Activated B cell treated with CpG ODN at 0.5 μM for 24 hours (primary cell): Measurements from ENCODE around the gene TPM1. TPM values are rescaled to one million over a fixed set of nuclear protein-coding genes. Genes with fewer than 3 reads are reported as not detected.

Experiments
- ATAC-seq: fragments of 200-7000 bp; cut with Tn5 transposase; one replicate; pipeline ENCODE4 v1.10.0; 2021; ENCODE audit warnings: low read depth, mild to moderate bottlenecking, moderate library complexity
- CTCF ChIA-PET: fragments of 350-600 bp; sonication (Branson Sonifier 250); formaldehyde crosslinking; loops from one replicate; lab custom pipeline; 2021; ENCODE audit warnings: antibody characterized with exemption; lab: Charles Lee
- POLR2A ChIA-PET: fragments of 350-600 bp; sonication (Branson Sonifier 250); formaldehyde crosslinking; loops from one replicate; lab custom pipeline; 2021; ENCODE audit warnings: antibody characterized with exemption; lab: Charles Lee
- DNase-seq: peaks from one replicate; pipeline ENCODE4 v3.0.0; 2022
- H3K27ac Mint-ChIP-seq: one replicate; pipeline ENCODE4 v1.8.0; 2020; ENCODE audit warnings: mixed read lengths
- H3K27me3 Mint-ChIP-seq: one replicate; pipeline ENCODE4 v1.8.0; 2021; ENCODE audit warnings: mixed read lengths
- H3K36me3 Mint-ChIP-seq: one replicate; pipeline ENCODE4 v1.8.0; 2021; ENCODE audit warnings: low read depth, mixed read lengths
- H3K4me1 Mint-ChIP-seq: one replicate; pipeline ENCODE4 v1.8.0; 2021; ENCODE audit warnings: mixed read lengths
- H3K4me3 Mint-ChIP-seq: one replicate; pipeline ENCODE4 v1.8.0; 2020; ENCODE audit warnings: mild to moderate bottlenecking, mixed read lengths
- H3K9me3 Mint-ChIP-seq: one replicate; pipeline ENCODE4 v1.8.0; 2020; ENCODE audit warnings: mixed read lengths
- CTCF ChIP-seq: fragments of 200-600 bp; IDR thresholded peaks from one replicate; pipeline ENCODE4 v1.8.0; 2022; ENCODE audit warnings: antibody characterized with exemption, mild to moderate bottlenecking
- intact Hi-C: fragments of 100-400 bp; cut with micrococcal nuclease; formaldehyde crosslinking; loops from one replicate; pipeline ENCODE4 v1.15.1; 2024
- total RNA-seq: library from RNA; stranded (reverse); gene quantifications from 2 replicates; pipeline ENCODE4 v1.2.3, GENCODE V29; 2022

The TPM1 gene
- total RNA-seq, 1 donor from 2014 or later = 7.8 TPM

- DNase-seq (no peak), ATAC-seq (no peak)
- peaks cover 6% of the 10 kb centered on the region for H3K4me1 Mint-ChIP-seq
- H3K4me3 Mint-ChIP-seq = no peak overlapping the region
- H3K27me3 Mint-ChIP-seq = peaks cover 20% of the 10 kb centered on the region
- intact Hi-C loops = no loop called here
- no peak overlapping the region for H3K27ac Mint-ChIP-seq
- no peaks in the 10 kb centered on the region for H3K9me3 Mint-ChIP-seq
- CTCF ChIA-PET = no interaction called here
- TF ChIP-seq CTCF = no peak
- H3K36me3 Mint-ChIP-seq = no peaks in the 10 kb centered on the region
- POLR2A ChIA-PET = no interaction called here
Measured at GRCh38 chr15:63029676-63030075, 12.9 kb upstream of the TPM1 start.

GRCh38 chr15:63030101-63030551 is 12.4 kb upstream of the TPM1 start:
- no peak for TF ChIP-seq CTCF
- POLR2A ChIA-PET = no interaction called here
- no peak for DNase-seq
- no peak overlapping the region for H3K4me3 Mint-ChIP-seq
- no peaks in the 10 kb centered on the region for H3K9me3 Mint-ChIP-seq
- CTCF ChIA-PET = no interaction called here
- peak; percentile 37 for ATAC-seq
- H3K36me3 Mint-ChIP-seq = no peaks in the 10 kb centered on the region
- H3K4me1 Mint-ChIP-seq = peaks cover 6% of the 10 kb centered on the region
- H3K27ac Mint-ChIP-seq = no peak overlapping the region
- intact Hi-C loops = no loop called here
- peaks cover 24% of the 10 kb centered on the region for H3K27me3 Mint-ChIP-seq

GRCh38 chr15:63034578-63034977 is 8.0 kb upstream of the TPM1 start:
- no peak for TF ChIP-seq CTCF
- ATAC-seq = no peak
- Mint-ChIP-seq H3K27ac (no peak overlapping the region), H3K4me1 (peaks cover 5% of the 10 kb centered on the region), H3K4me3 (no peak overlapping the region), H3K9me3 (no peaks in the 10 kb centered on the region), H3K36me3 (no peaks in the 10 kb centered on the region), H3K27me3 (peaks cover 16% of the 10 kb centered on the region)
- CTCF ChIA-PET = interaction anchor here (1.2 kb wide), 1 partner anchor 13 kb away, joined by 4 read pairs; no protein-coding TSS in a partner anchor
- POLR2A ChIA-PET = no interaction called here
- intact Hi-C loops = no loop called here
- no peak for DNase-seq

GRCh38 chr15:63035253-63035652 is 7.3 kb upstream of the TPM1 start:
- no peak for TF ChIP-seq CTCF
- H3K36me3 Mint-ChIP-seq = no peaks in the 10 kb centered on the region
- ATAC-seq (no peak), DNase-seq (no peak)
- POLR2A ChIA-PET = no interaction called here
- intact Hi-C loops = no loop called here
- H3K27ac Mint-ChIP-seq = no peak overlapping the region
- no peaks in the 10 kb centered on the region for H3K4me1 Mint-ChIP-seq
- no peak overlapping the region for H3K4me3 Mint-ChIP-seq
- peaks cover 17% of the 10 kb centered on the region for H3K27me3 Mint-ChIP-seq
- no peaks in the 10 kb centered on the region for H3K9me3 Mint-ChIP-seq
- CTCF ChIA-PET = interaction anchor here (1.2 kb wide), 1 partner anchor 12 kb away, joined by 4 read pairs; no protein-coding TSS in a partner anchor

- no peaks in the 10 kb centered on the region for H3K36me3 Mint-ChIP-seq
- TF ChIP-seq CTCF = no peak
- no peak overlapping the region for H3K27ac Mint-ChIP-seq
- DNase-seq (no peak), ATAC-seq (no peak)
- H3K27me3 Mint-ChIP-seq = peaks cover 14% of the 10 kb centered on the region
- H3K4me1 Mint-ChIP-seq = no peaks in the 10 kb centered on the region
- no peak overlapping the region for H3K4me3 Mint-ChIP-seq
- no peaks in the 10 kb centered on the region for H3K9me3 Mint-ChIP-seq
- ChIA-PET POLR2A (no interaction called here), CTCF (no interaction called here)
- intact Hi-C loops = no loop called here
Measured at GRCh38 chr15:63035977-63036376, 6.6 kb upstream of the TPM1 start.
